ENCODE data around the gene DDX51.

The DDX51 gene

GRCh38 chr12:132187646-132188450 is 43.7 kb upstream of the DDX51 start:
- TF ChIP-seq CTCF (IDR thresholded peaks at IDR 0.05), result no peak
- H3K4me3 ChIP-seq (ENCODE audit: low read depth, low read length), result no peak overlapping the region
- H3K9me3 ChIP-seq (ENCODE audit: control insufficient read depth, low read length), result no peaks in the 10 kb centered on the region
- no peak overlapping the region for H3K27ac ChIP-seq
- no peaks in the 10 kb centered on the region for H3K79me2 ChIP-seq
- peaks cover 7% of the 10 kb centered on the region for H3K4me1 ChIP-seq
- H3K9ac ChIP-seq, result no peak overlapping the region
- no peak overlapping the region for H3K4me2 ChIP-seq (ENCODE audit: low read length)
- no peaks in the 10 kb centered on the region for H3K27me3 ChIP-seq (ENCODE audit: control insufficient read depth, insufficient read depth, low read length)
- no peak overlapping the region for H2AFZ ChIP-seq
- no peaks in the 10 kb centered on the region for H3K36me3 ChIP-seq (ENCODE audit: control insufficient read depth, insufficient read depth, low read length)

GRCh38 chr12:132186857-132187620 is 42.9 kb upstream of the DDX51 start:
- Histone ChIP-seq H3K4me3 (ENCODE audit: low read depth, low read length) (no peak overlapping the region), H3K9me3 (ENCODE audit: control insufficient read depth, low read length) (no peaks in the 10 kb centered on the region), H3K4me1 (peaks cover 7% of the 10 kb centered on the region), H3K27me3 (ENCODE audit: control insufficient read depth, insufficient read depth, low read length) (no peaks in the 10 kb centered on the region), H3K36me3 (ENCODE audit: control insufficient read depth, insufficient read depth, low read length) (no peaks in the 10 kb centered on the region), H3K27ac (no peak overlapping the region), H3K9ac (no peak overlapping the region), H3K79me2 (no peaks in the 10 kb centered on the region), H2AFZ (no peak overlapping the region), H3K4me2 (ENCODE audit: low read length) (no peak overlapping the region)
- no peak for TF ChIP-seq CTCF (IDR thresholded peaks at IDR 0.05)

- H3K4me2 ChIP-seq (ENCODE audit: low read length), result no peak overlapping the region
- H3K9me3 ChIP-seq (ENCODE audit: control insufficient read depth, low read length), result no peaks in the 10 kb centered on the region
- H3K4me1 ChIP-seq, result peaks cover 7% of the 10 kb centered on the region
- H3K4me3 ChIP-seq (ENCODE audit: low read depth, low read length), result no peak overlapping the region
- H3K27ac ChIP-seq, result no peak overlapping the region
- H3K36me3 ChIP-seq (ENCODE audit: control insufficient read depth, insufficient read depth, low read length), result no peaks in the 10 kb centered on the region
- H2AFZ ChIP-seq, result no peak overlapping the region
- no peak for TF ChIP-seq CTCF (IDR thresholded peaks at IDR 0.05)
- no peak overlapping the region for H3K9ac ChIP-seq
- no peaks in the 10 kb centered on the region for H3K27me3 ChIP-seq (ENCODE audit: control insufficient read depth, insufficient read depth, low read length)
- H3K79me2 ChIP-seq, result no peaks in the 10 kb centered on the region
Measured at GRCh38 chr12:132186208-132186856, 42.2 kb upstream of the DDX51 start.

DNA sequence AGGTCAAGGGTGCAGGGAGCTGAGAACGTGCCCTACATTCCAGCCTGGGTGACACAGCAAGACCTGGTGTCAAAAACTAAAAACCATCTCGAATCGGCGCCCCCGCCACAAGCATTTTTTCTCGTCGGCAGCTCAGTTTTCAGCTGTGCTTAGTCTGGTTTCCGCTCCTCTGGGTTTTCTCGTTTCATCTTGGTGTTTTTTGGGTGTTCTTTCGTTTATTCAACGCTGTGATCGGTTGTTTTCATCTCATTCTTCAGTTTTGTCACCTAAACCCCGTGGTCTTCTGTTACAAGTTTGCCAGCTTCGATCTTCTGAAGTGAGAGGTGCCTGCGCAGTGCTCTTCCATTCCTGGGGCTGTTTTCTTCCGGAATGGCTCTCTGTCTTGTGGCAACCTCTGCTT is 41.6 kb upstream of the DDX51 start:
- Histone ChIP-seq H3K79me2 (no peaks in the 10 kb centered on the region), H3K9me3 (ENCODE audit: control insufficient read depth, low read length) (no peaks in the 10 kb centered on the region), H3K4me3 (ENCODE audit: low read depth, low read length) (no peak overlapping the region), H2AFZ (no peak overlapping the region), H3K27me3 (ENCODE audit: control insufficient read depth, insufficient read depth, low read length) (no peaks in the 10 kb centered on the region), H3K9ac (no peak overlapping the region), H3K4me2 (ENCODE audit: low read length) (no peak overlapping the region), H3K27ac (no peak overlapping the region), H3K4me1 (peaks cover 7% of the 10 kb centered on the region), H3K36me3 (ENCODE audit: control insufficient read depth, insufficient read depth, low read length) (no peaks in the 10 kb centered on the region)
- TF ChIP-seq CTCF (IDR thresholded peaks at IDR 0.05), result no peak

Data from parathyroid adenoma (tissue), 2 donors.